Neural crest cell (in vitro differentiated cells): Measurements from ENCODE around the gene POC5. TPM values are rescaled to one million over a fixed set of nuclear protein-coding genes. Genes with fewer than 3 reads are reported as not detected.

Experiments used
- DNase-seq: peaks from one replicate; pipeline ENCODE4 v3.0.0; 2021; ENCODE audit warnings: low read depth, mixed read lengths, low spot score
- H3K27ac Mint-ChIP-seq: one replicate; pipeline ENCODE4 v1.8.0; 2021; ENCODE audit warnings: mild to moderate bottlenecking, mixed read lengths; ENCODE audit not compliant: unreplicated experiment
- H3K27me3 Mint-ChIP-seq: 2 replicates; pipeline ENCODE4 v1.8.0; 2021; ENCODE audit warnings: low read depth, mild to moderate bottlenecking, mixed read lengths
- H3K36me3 Mint-ChIP-seq: 2 replicates; pipeline ENCODE4 v1.8.0; 2021; ENCODE audit warnings: low read depth, mild to moderate bottlenecking, mixed read lengths
- H3K4me1 Mint-ChIP-seq: 2 replicates; pipeline ENCODE4 v1.8.0; 2021; ENCODE audit warnings: mixed read lengths
- H3K4me3 Mint-ChIP-seq: one replicate; pipeline ENCODE4 v1.8.0; 2021; ENCODE audit warnings: mild to moderate bottlenecking, mixed read lengths
- H3K9me3 Mint-ChIP-seq: 2 replicates; pipeline ENCODE4 v1.8.0; 2021; ENCODE audit warnings: mixed read lengths
- total RNA-seq: library from RNA; stranded (reverse); gene quantifications from 2 replicates; pipeline ENCODE4 v1.2.1, GENCODE V29; 2021
- TF ChIP-seq, protein P1 (sequence below): fragments of 200-600 bp; sonication (generic); conservative IDR thresholded peaks from 2 replicates; pipeline ENCODE4 v1.5.0; 2021; ENCODE audit warnings: antibody characterized with exemption, mild to moderate bottlenecking

POC5 gene
- total RNA-seq, 1 donor from 2014 or later = 17.8 TPM

DNA sequence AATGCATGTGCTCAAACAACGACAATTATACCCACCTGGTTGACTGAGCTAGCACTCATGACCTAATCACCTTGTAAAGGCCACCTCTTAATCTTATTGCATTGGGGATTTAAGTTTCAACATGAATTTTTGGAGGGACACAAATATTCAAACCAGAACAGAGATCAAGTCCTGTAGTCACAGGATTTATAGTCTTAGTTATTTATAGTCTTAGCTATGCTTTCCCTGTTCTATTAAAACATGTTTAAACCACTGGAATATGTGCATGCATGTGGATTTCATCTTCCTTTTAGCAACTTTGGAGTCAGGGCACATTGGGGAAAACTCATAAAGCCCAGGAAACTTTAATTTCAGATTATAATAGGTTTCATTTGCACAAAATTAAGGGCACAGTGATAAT lies 79.3 kb downstream of the POC5 start:
- no peak for DNase-seq
- H3K9me3 Mint-ChIP-seq = peaks cover 3% of the 10 kb centered on the region
- H3K36me3 Mint-ChIP-seq = no peaks in the 10 kb centered on the region

DNA sequence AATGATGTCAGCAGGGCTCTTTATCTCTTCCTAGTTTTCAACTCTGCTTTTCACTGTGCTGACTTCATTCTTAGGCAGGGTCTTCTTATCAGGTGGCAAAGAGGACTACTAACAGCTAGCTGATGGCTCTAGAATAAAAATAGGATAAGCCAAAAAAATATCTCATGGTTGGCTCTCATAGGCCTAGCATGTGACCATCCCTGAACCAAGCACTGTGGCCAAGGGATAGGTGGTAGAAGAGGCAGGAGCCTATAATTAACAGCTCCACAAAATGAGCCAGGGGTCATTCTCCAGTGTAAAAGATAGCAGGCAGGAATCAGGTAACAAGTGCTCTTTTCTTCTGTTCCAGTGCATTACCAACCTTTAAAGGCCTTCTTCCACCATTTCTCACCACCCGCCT lies 84.9 kb downstream of the POC5 start:
- no peak for DNase-seq
- H3K4me1 Mint-ChIP-seq = no peaks in the 10 kb centered on the region
- no peaks in the 10 kb centered on the region for H3K27me3 Mint-ChIP-seq
- no peak overlapping the region for H3K4me3 Mint-ChIP-seq
- H3K27ac Mint-ChIP-seq = no peak overlapping the region
- peaks cover 3% of the 10 kb centered on the region for H3K9me3 Mint-ChIP-seq
- no peaks in the 10 kb centered on the region for H3K36me3 Mint-ChIP-seq
- TF ChIP-seq, protein P1, sequence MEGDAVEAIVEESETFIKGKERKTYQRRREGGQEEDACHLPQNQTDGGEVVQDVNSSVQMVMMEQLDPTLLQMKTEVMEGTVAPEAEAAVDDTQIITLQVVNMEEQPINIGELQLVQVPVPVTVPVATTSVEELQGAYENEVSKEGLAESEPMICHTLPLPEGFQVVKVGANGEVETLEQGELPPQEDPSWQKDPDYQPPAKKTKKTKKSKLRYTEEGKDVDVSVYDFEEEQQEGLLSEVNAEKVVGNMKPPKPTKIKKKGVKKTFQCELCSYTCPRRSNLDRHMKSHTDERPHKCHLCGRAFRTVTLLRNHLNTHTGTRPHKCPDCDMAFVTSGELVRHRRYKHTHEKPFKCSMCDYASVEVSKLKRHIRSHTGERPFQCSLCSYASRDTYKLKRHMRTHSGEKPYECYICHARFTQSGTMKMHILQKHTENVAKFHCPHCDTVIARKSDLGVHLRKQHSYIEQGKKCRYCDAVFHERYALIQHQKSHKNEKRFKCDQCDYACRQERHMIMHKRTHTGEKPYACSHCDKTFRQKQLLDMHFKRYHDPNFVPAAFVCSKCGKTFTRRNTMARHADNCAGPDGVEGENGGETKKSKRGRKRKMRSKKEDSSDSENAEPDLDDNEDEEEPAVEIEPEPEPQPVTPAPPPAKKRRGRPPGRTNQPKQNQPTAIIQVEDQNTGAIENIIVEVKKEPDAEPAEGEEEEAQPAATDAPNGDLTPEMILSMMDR = no peak

More for the DNA sequence above, 79.3 kb downstream of the POC5 start:
- Mint-ChIP-seq H3K27me3 (no peaks in the 10 kb centered on the region), H3K27ac (no peak overlapping the region), H3K4me1 (peaks cover 3% of the 10 kb centered on the region), H3K4me3 (no peak overlapping the region)
- TF ChIP-seq, protein P1 = no peak

DNA sequence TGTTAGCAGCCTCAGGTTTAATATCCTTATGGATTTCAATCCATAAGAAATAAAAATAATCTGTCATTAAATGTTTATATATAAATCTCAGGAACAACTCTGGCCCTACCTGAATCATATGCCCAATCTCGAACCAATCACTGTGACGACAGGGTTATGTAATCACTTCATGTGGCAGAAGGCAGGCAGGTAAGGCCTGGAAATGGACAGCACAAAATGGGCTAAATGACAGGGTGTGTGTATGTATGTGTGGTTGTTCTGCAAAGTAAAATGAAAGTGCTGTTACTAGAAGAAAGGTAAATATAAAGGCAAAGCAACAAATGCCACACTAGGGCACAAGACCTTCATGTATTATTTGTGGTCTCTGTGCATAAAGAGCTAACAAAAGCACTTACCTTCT lies 86.4 kb downstream of the POC5 start:
- H3K4me1 Mint-ChIP-seq = no peaks in the 10 kb centered on the region
- no peak overlapping the region for H3K4me3 Mint-ChIP-seq
- H3K36me3 Mint-ChIP-seq = no peaks in the 10 kb centered on the region
- no peak overlapping the region for H3K27ac Mint-ChIP-seq
- DNase-seq = no peak
- H3K27me3 Mint-ChIP-seq = no peaks in the 10 kb centered on the region
- TF ChIP-seq, protein P1 = no peak
- H3K9me3 Mint-ChIP-seq = peaks cover 3% of the 10 kb centered on the region

DNA sequence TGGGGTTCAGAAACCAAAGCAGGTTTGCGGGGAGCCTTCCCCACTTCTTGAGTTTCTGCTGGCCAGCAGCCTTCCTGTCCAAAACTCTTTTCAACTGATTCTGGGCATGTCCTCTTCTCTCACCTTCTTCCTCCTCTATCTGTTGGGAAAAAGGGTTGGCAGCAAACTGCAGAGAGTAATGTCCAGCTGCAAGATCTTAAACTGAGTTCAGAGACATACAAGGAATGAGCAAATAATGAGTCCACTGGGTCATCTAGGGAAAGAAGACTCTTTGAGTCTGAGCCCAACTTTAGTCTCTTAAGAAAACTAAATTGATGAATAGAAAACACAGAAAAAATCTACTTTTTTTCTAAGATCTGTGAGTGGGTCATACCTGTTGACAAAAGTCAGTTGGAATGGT lies 89.4 kb downstream of the POC5 start:
- TF ChIP-seq, protein P1 = no peak
- DNase-seq = no peak
- no peaks in the 10 kb centered on the region for H3K36me3 Mint-ChIP-seq
- H3K9me3 Mint-ChIP-seq = no peaks in the 10 kb centered on the region
- H3K27me3 Mint-ChIP-seq = no peaks in the 10 kb centered on the region
- no peak overlapping the region for H3K4me3 Mint-ChIP-seq
- no peak overlapping the region for H3K27ac Mint-ChIP-seq
- H3K4me1 Mint-ChIP-seq = no peaks in the 10 kb centered on the region

DNA sequence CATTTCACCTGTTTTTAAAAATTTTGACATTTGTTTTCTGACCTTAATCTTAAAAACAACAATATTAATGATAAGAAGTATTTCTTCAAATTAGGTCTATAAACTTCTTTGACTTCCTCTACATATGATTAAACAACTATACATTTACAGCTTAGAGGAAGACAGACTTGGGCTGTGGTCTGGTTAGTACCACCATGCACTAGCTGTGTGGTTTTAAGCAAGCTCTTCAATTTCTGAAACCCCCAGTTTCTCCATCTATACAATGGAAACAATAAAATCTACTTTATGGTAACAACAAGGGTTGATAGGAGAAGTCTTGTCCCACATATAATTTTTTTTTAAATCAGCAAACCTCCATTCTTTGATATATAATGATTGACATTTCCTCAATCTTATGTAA lies 90.3 kb downstream of the POC5 start:
- H3K27me3 Mint-ChIP-seq = no peaks in the 10 kb centered on the region
- no peak overlapping the region for H3K27ac Mint-ChIP-seq
- TF ChIP-seq, protein P1 = no peak
- no peak overlapping the region for H3K4me3 Mint-ChIP-seq
- no peak for DNase-seq
- no peaks in the 10 kb centered on the region for H3K4me1 Mint-ChIP-seq
- H3K9me3 Mint-ChIP-seq = no peaks in the 10 kb centered on the region
- H3K36me3 Mint-ChIP-seq = no peaks in the 10 kb centered on the region

Other genes starting within 250 kb of the POC5 start
- 24.6 and 25.5 TPM in 2 replicates for gene CERT1, start 205.8 kb downstream of the POC5 start, total RNA-seq
- gene POLK, start 205.5 kb downstream of the POC5 start, total RNA-seq = 19.7 and 20.0 TPM in 2 replicates
- gene ANKDD1B, start 106.0 kb downstream of the POC5 start, total RNA-seq = 0.20 and 0.28 TPM in 2 replicates